Stimulated activated CD8-positive, alpha-beta memory T cell treated with anti-CD3 and anti-CD28 coated beads, Interleukin-12 subunit alpha, Interleukin-12 subunit beta, amount 100 ng/mL, for 1 hour (primary cell): ENCODE data around the gene EGLN2.
A peak's percentile ranks its signal among the peaks of the same experiment; 100 is the strongest.
"Not testable (repeated sequence)": the region's sequence is repeated elsewhere in the genome, so short reads cannot be mapped to it uniquely, and the experiment has no call there.

Source experiments
- DNase-seq: peaks from one replicate; pipeline ENCODE4 v3.0.0-alpha.2; 2020; ENCODE audit warnings: low read depth

EGLN2 gene

GRCh38 chr19:40776932-40777644, 21.9 kb upstream of the EGLN2 start:
- DNase-seq, result peak; percentile 84

DNA sequence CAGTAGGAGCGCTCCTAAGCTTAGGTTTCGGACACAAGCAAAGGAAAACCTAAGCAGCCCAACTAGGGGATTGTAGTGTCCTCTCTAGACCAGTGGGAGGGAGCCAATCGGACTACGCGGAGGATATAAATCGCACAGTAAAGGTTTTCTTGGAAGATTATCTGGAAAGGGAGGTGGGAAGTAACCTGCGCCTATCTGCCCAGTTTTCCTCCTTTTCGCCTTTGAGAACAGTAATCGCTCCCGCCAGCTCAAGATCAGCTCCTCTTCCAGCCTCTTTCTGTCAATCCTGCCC, 21.4 kb upstream of the EGLN2 start:
- DNase-seq, result no peak

DNA sequence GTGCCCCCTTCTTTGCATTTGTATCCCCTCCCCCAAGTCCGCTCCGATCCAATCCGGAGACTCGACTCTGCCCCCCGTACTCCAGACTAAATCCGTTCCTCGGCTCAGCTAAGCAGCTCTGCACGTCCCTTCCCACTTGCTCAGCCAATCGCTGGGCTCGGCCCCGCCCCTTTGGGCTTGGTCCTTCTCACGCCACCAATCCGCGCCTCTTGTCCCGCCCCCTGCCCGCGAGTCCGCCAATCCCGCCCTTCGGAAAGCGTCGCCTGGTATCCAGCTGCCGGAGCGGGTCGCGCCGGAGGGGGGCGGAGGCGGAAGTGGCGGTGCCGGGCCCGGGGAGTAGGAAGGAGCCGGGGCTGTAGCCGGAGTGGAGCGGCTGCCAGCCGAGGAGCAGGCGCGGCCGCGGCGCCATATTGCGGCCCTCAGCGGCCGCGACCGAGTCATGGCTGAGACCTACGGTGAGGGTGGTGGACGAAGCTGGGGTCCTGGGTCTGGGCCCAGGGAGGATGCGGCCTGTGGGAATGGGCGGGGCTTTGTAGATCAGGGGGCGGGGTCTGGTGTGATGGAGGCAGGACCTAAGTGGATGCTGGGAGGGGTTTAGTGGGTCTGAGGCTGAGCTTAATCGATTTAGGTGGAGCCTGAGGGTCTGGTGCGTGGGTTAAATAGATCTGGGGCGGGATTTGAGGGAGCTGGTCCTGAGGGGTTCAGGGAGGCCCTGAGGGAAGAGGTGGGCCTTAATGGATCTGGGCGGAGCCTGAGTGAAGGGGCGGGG, 20.9 kb upstream of the EGLN2 start, which contains the start of gene RAB4B:
Gene RAB4B (plus strand): TSS at position 311 of the 769 bp plus-strand sequence. CDS start 129 bp downstream, at position 440.
- peak; percentile 99 for DNase-seq

- DNase-seq, result no peak
These were observed 20.2 kb upstream of the EGLN2 start for GRCh38 chr19:40778706-40779284.

- DNase-seq, result no peak
These were observed 18.4 kb upstream of the EGLN2 start for GRCh38 chr19:40780582-40780981.

GRCh38 chr19:40781140-40781539, 17.9 kb upstream of the EGLN2 start:
- no peak for DNase-seq

DNA sequence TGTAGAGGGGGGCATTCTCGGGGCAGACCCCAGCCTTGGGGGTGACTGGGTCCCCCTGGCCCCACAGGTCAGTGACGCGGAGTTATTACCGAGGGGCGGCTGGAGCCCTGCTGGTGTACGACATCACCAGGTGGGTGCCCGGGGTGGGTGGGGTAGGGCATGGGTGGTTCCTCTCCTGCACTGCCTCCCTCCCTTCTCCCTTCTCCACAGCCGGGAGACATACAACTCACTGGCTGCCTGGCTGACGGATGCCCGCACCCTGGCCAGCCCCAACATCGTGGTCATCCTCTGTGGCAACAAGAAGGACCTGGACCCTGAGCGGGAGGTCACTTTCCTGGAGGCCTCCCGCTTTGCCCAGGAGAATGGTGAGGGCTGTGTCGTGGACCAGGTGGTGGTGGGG, 15.3 kb upstream of the EGLN2 start:
- DNase-seq, result no peak

DNA sequence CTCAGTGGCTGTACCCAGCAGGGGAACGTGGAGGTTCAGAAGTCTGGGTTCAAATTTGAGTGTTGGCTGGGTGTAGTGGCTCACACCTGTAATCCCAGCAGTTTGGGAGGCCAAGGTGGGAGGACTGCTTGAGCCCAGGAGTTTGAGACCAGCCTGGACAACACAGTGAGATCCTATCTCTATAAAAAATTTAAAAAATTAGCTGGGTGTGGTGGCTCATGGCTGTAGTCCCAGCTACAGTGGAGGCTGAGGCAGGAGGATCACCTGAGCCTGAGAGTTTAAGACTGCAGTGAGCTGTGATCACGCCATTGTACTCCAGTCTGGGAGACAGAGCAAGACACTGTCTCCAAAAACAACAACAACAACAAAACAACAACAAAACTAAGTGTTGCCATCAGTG, 14.8 kb upstream of the EGLN2 start:
- DNase-seq, result not testable (repeated sequence)

DNA sequence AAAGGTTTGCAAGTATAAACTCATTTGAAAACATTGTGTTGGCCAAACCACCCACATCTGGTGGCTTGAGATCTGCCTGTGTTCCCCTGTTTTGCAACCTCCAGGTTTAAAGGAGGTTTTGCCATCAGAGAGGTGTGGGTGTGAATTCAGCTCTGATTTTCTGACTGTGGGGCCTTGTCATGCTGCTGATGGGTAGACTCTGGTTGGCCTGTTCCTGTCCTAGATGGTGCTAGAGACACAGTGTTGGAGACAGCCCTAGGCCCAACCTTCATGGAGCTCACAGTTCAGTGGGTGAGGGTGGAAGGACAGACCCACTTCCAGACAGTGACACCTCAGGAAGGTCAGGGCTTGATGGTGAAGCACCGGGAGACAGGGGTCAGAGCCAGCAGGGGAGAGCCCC, 13.5 kb upstream of the EGLN2 start:
- DNase-seq, result no peak

DNA sequence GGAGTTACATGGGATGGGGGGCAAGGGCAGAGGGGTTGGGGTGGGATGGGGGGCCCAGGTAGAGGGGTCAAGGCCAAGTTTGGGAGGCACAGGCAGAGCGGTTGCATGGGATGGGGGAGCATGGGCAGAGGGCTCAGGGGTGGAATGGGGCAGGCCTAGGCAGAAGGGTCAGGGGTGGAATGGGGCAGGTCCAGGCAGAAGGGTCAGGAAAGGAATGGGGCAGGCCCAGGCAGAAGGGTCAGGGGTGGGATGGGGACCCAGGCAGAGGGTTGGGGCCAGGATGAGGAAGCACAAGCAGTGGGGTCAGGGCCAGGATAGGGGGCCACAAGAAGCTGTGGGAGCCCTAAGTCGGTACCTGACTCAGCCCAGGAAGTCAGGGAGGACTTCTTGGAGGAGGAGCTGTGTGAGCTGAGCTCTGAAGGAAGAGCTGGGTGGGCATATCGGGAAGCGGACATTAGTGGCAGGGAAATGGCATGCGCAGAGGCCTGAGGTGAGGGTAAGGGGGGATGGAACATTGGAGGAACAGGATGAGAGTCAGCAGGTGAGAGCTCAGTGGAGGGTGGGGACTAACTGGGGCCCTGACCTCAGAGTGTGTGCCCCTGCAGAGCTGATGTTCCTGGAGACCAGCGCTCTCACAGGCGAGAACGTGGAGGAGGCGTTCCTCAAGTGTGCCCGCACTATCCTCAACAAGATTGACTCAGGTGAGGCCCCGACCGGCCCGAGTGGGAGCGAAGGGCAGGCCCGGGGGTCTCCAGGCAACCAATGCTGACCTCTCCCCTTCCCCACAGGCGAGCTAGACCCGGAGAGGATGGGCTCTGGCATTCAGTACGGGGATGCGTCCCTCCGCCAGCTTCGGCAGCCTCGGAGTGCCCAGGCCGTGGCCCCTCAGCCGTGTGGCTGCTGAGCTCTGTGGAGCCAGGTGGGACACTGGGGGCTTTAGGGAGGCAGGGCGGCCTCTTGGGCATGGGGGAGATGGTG, 12.6 kb upstream of the EGLN2 start:
- DNase-seq, result no peak

DNA sequence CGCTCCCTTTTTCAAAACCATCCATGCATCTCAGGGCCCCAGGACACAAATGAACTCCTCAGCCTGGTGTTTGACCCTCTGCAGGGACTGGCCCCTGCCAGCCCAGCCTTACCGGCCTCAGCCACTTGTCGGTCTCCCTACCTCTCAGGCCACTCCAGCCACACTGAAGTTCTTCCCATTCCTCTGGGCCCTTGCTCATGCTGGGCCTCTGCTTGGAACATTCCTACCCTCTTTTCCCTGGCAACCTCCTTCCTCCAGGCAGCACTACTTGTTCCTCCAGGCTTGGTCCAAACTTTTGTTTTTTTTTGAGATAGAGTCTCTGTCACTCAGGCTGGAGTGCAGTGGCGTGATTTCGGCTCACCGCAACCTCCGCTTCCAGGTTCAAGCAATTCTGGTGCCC, 7.6 kb upstream of the EGLN2 start:
- DNase-seq, result no peak

DNA sequence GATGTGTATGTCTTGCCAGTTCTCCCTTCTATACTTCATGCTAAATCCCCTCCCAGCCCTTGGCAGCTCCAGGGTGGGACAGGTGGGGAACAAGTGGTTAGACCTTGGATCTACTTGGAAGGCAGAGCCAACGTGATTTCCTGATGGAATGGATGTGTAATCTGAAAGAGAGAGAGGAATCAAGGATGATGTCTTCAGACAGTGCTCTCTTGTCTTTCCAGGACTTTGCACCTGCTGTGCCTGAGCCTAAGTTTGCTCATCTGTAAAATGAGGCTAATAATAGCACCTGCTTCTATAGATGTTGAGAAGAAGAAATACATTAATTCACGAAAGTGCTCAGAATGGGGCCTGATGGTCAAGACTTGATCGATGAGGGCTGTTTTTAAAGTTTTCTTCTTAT, 7.0 kb upstream of the EGLN2 start:
- DNase-seq, result no peak

DNA sequence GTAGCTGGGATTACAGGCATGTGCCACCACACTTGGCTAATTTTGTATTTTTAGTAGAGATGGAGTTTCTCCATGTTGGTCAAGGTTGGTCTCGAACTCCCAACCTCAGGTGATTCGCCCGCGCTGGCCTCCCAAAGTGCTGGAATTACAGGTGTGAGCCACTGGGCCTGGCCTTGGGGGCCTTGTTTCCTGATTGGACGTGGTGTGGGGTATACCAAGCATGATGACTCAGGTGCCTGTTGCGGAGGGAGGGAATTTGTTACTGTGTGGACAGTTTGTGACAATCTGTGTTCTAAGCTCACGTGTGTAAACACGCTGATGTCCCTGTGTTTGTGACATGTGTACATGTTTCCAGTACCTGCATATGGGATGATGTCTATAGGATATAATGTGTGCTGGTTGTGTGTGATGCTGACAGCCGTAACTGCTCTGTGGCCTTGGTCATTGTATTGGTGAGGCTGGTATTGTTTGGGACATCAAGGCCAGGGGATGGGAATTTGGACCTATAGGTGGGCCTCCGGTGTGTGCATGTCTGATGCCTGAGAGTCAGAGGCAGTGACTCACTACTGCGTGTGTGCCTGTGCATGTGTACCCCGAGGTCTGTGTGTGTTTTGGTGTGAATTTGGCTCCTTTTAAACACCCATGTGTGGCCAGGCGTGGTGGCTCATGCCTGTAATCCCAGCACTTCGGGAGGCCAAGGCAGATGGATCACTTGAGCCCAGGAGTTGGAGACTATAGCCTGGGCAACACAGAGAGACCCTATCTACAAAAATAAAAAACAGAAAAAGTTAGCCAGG, 1.6 kb upstream of the EGLN2 start:
- DNase-seq, result no peak

- no peak for DNase-seq
These were observed 868 bp upstream of the EGLN2 start for GRCh38 chr19:40797963-40798682.

- DNase-seq, result no peak
These were observed 757 bp downstream of the EGLN2 start for GRCh38 chr19:40799558-40800338.

- no peak for DNase-seq
These were observed 1.5 kb downstream of the EGLN2 start for GRCh38 chr19:40800339-40800996.

DNA sequence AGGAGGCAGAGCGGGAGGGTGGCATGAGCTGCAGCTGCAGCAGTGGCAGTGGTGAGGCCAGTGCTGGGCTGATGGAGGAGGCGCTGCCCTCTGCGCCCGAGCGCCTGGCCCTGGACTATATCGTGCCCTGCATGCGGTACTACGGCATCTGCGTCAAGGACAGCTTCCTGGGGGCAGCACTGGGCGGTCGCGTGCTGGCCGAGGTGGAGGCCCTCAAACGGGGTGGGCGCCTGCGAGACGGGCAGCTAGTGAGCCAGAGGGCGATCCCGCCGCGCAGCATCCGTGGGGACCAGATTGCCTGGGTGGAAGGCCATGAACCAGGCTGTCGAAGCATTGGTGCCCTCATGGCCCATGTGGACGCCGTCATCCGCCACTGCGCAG, 2.0 kb downstream of the EGLN2 start:
- no peak for DNase-seq

DNA sequence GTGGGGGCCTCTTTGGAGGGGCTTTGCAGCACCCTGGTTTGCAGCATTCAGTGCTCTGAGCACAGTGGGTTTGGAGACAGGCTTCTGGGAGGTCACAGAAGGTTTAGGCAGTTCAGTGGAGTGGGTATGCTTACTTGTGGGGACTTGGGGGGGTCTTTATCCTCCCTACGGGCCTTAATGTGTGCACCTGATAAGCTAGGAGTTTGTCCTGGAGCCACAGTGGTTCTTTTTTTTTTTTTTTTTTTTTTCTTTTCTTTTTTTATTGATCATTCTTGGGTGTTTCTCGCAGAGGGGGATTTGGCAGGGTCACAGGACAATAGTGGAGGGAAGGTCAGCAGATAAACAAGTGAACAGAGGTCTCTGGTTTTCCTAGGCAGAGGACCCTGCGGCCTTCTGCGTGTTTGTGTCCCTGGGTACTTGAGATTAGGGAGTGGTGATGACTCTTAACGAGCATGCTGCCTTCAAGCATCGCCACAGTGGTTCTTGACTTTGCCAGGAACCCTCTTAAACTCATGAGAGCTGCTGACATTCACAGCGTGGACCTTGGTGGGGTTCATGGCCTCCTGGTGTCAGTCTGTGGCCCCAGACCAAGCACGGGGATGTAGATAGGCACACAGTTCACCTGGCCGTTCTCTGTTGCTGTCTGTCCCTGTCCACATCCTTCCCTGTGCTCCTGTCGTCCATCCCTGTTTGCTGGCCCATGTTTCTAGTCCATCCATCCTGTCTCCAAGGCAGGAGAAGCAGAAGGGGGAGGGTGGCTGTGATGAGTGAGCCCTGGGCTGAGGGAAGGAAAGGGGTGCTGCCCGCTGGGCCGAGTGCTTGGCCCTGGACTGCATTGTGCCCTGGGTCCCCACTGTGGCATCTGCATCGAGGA, 2.7 kb downstream of the EGLN2 start:
- no peak for DNase-seq
